ENCODE data around the gene HTRA2.
"Not testable (repeated sequence)": the region's sequence is repeated elsewhere in the genome, so short reads cannot be mapped to it uniquely, and the experiment has no call there.

Gene HTRA2

DNA sequence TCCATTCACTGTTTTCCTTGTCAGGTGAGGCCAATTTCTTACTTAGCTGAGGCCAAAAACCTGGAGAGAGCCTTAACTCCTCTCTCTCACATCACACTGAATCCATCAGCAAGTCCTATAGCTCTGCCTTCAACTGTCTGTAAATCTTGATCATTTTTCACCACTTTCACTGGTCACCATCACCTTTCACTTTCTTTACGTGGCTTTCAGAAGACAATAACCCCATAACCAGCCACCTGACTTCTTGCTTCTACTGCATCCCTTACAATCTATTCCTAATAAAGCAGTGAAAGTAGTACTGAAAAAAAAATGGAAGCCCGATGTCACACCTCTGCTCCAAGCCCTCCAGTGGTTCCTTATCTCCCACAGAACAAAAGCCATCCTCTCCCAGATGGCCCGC lies 16.3 kb downstream of the HTRA2 start:
- no peak for DNase-seq

DNA sequence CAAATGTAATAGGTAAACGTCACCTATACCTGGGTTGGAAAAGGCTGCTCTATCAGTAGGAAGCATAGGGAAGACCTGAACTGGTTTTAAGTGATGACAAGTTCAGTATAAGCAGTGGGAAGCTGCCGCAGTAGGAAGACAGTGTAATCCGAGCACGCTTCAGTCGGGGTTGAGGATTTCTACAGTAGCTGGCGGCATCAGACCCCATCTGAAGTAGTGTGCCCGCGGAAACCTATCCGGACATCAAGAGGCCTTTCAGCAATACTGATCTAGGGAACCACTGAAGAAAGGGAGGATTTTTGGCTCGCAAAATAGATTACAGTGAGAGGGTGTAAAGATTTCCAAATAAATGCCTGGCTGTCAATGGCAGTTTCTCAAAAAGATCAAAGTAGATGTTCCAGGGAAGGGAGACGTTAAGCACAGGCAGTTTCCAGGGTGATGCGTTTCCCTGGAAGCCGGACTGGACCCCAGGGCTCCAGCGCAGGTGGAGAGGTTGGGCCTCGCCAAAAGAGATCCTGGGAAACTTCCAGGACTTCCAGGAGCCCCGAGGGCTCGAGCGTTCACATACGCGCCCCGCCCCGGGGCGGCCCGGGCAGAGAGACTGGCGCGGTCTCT lies 18.7 kb downstream of the HTRA2 start:
- no peak for DNase-seq

DNA sequence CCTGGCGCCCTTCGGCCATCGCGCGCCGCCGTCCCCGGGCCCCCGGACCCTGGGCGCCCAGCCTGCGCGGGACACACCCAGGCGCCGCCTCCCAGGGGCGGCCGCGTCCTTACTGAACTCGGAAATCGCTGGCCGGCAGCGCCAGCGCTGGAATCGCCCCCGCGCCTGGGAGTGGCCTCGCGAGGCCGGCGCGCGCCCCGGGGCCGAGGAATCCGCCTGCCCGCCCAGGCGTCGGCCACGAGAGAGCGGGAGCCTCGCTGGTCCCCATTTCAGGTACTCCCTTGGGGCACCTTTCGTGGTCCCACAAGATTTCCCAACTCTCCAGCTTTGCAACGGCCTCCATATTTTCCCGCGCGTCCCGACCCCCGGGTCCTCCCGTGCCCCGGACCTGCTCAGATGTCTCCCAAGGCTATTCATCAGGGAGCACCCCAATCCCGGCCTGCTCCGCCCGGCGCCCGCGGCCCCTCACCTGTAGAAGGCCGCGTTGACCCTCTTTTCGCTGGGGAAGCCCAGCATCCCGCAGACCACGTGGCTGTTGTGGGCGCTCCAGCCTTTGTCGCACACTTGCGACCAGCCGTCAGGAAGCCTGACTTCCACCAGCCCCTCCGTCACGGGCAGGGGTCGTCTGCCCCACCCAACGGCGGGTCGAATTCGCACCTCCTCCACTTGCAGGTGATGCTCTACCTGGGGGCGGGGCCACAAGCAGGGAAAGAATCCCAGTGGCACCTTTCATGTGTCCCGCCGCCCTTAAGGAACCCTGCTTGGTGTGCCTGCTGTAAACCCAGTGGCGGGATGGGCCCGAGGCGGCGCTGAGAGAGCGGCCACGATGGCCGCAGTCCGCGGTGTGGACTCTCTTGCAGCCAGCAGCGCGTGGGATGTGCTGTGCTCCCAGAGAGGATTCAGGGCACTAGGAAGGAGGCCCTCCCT lies 19.4 kb downstream of the HTRA2 start:
- no peak for DNase-seq

DNA sequence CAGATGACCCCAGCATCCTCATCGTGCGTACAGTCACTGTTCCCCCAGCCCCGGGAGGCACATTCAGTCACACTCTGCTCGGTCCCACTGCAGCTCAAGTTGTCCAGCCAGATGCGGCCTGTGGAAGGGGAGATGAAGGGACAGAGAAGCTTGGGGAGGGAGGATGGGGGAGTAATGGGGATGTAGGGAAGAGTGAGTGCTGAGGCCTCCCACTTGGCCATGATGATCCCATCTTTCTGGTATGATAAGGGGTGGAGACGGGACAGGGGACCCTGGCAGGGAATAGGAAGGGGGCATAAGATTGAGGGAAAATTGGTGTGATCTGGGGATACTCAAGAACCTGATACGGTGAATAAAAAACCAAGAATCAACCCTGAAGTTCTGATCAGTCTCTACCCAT lies 20.5 kb downstream of the HTRA2 start:
- no peak for DNase-seq

DNA sequence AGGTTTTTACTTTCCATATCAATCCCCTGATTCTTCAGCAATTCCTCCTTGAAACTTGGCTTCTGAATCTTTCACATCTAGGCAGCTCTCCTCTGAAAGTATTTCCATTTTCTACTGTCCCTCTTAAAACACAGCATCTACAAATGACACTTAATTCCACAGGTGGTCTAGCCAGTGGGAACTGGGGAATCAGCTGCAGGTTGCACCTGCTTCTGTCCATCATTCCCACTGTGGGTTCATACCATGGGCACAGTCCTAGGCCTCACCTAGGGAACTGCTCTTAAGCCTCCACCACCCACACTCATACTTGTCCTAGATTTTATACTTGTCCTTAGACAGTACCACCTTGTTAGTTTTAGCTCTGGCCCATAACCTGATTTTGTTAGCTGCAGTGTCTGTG lies 21.8 kb downstream of the HTRA2 start:
- no peak for DNase-seq

DNA sequence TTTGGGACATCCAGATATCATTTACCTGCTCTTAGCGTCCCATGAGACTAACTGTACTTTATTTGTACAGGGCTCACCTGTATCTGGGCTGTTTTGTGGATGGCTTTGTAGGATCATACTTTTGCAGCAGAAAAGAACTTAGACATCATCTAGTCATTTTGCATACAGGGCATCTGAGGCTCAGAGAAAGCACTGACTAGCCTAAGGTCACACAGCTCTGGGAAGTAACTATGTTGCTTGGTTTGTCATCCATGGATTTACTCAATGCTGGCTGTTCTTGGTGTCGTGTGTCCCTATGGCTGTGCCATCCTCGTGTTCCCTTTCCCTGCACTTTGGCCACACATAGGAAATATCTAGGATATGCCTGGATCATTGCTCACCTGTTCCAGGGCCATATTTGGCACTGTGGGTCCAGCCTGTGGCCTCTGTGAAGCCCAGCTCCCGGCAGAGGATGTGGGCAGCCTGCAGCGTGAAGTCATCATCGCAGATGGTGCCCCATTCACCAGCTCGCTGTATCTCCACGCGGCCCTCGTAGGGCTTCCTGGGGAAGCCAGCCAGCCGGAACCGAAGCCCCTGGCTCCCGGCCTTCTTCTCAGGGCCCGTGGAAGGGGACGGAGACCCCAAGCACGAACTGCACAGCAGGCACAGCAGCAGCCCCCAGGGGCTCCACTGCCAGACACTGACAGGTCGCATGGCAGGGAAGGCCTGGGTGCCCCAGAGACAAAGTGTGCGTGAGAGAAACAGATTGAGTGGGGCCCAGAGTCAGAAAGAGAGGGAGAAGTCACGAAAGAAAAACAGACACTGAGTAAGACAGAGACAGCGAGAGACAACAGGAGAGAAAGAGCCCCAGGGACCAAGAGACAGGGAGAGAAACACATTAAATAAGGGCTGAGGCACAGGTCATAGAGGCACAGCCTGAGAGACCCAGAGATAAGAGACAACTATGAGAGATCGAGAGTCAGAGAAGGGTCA lies 22.5 kb downstream of the HTRA2 start:
- DNase-seq: no peak

DNA sequence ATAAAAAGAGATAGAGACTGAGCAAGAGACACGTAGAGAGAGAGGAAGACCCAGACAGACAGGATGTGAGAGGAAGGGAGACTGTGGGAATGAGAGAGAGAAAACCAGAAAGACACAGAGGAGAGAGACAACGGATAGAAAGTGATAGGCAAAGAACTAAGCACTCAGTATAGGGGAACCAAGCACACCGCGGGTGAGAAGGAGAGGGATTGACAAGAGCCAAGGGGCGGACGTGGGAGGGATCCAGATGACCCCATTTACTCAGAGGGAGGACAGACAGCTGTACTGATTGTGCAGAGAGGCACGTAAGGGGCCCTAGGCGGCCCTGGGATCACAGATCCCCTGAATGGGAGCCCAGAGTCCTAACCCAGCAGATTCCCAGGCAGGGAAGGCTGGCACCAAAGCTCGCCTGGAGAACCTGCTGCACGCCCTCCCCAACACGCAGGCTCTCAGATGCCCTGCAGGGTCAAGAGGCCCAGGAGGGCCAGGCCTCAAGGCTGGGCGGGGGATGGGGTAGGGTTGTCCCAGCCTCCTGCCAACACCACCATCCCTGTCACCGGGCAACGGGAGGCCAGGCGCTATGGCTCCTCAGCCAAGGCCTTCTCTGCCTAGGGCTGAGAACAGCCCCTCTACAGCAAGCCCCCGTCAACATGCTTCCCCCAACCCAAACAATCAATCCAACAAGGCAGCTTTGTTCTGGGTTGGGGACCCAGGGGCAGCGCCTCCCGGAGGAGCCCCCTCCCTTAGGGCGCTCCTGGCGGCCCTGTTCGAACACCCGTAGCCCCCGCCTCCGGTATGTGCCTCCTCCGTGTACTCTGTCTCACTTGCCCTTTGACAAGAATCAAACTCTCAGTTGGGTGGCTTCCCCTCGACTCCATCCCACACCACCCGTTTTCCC lies 23.4 kb downstream of the HTRA2 start:
- no peak for DNase-seq

DNA sequence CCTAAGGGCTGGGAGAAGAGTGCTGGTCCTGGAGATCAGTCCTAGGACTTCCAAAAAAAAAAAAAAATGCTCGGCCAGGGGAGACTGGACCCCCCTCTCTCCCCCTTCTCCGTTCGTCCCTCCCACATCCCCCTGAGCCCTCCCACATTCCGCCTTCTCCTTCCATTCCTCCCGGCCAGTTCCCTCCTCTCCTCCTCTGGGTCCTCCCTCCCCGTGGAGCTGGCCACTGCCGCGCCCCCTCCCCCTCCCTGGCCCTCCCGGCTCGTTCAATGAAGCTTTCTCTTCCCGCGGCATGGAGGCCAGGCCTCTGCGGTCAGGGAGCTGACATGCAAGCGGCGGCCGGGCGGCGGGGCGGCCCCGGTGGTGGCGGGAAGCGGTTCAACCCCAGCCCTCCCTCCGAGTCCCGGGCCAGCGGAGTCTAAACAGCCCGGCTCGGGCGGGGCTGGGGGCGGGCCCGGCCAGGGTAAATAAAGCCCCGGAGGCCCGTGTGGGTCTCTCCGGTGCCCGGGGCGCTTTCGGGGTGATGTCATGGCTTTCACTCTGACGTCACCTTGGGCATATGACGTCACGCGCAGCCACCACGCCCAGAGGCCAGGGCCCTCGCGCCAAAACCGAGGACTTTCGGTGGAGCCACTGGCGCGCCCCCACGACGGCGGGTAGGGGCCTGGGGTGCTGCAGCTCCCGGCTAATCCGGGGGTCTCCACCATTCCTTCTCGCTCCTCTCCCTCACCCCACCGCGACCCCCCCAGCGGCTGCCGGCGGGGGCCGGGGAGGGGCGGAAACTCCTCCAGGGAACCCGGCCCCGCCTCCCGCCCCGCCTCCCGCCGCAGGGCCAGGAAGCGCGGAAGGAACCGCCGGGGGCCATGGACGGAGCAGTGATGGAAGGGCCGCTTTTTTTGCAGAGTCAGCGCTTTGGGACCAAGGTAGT lies 24.4 kb downstream of the HTRA2 start, which contains the start of the genes DOK1 and LOXL3:
Gene DOK1, plus strand, starts transcription at position 829 of the 928 bp plus-strand sequence. Its CDS starts 35 bp downstream, at position 864.
Gene LOXL3, minus strand, starts transcription at position 51 of the 928 bp plus-strand sequence. CDS start 1,308 bp downstream, outside the sequence.
- peak; percentile 66 for DNase-seq

DNA sequence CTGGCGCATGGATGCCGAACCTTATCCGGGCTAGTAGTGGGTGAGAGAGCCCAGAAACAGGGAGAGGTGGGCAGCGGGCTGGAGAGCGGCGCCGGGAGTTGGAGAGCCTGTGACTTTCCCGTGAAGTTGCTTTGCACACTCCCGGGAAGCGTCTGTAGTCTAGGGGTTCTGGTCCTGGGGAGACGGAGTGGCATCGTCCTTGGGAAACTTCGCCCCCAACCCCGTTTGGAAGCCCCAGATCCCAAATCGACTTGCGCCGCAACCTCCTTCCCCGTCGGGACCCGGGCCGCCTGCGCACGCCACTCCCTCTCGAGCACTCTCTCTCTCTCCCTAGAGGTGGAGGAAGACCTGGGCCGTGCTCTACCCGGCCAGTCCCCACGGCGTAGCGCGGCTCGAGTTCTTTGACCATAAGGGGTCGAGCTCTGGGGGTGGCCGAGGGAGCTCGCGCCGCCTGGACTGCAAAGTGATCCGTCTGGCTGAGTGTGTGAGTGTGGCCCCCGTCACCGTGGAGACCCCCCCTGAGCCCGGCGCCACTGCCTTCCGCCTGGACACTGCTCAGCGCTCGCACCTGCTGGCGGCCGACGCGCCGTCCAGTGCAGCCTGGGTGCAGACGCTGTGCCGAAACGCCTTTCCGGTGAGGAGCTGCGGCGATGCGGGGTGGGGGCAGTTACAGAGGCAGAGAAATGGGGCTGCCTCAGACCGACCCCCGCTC lies 25.2 kb downstream of the HTRA2 start:
- DNase-seq: no peak

DNA sequence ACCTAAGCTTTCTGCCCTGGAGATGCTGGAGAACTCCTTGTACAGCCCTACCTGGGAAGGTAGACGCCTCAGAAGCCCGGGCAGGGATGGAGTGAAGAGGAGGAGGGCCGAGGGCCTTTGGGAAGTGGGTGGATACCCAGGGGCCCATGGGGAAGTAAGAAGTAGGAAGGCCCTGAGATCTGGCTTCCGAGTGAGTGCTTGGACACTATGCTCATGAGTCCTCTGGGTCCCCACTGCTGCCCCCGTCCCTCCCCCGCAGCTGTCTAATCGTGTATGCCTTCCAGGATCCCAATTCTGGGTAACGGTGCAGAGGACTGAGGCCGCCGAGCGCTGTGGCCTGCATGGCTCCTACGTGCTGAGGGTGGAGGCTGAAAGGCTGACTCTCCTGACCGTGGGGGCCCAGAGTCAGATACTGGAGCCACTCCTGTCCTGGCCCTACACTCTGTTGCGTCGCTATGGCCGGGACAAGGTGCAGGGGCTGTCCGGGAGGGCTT lies 25.9 kb downstream of the HTRA2 start:
- no peak for DNase-seq

DNA sequence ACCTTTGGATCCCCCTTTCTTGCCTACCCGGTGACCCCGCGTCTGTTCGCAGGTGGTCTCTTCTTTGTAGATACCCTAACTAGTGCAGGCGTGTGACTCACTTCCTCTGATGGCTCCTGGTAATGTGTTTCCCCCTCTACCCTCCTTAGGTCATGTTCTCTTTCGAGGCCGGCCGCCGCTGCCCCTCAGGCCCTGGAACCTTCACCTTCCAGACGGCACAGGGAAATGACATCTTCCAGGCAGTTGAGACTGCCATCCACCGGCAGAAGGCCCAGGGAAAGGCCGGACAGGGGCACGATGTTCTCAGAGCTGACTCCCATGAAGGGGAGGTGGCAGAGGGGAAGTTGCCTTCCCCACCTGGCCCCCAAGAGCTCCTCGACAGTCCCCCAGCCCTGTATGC lies 26.4 kb downstream of the HTRA2 start:
- DNase-seq: no peak

DNA sequence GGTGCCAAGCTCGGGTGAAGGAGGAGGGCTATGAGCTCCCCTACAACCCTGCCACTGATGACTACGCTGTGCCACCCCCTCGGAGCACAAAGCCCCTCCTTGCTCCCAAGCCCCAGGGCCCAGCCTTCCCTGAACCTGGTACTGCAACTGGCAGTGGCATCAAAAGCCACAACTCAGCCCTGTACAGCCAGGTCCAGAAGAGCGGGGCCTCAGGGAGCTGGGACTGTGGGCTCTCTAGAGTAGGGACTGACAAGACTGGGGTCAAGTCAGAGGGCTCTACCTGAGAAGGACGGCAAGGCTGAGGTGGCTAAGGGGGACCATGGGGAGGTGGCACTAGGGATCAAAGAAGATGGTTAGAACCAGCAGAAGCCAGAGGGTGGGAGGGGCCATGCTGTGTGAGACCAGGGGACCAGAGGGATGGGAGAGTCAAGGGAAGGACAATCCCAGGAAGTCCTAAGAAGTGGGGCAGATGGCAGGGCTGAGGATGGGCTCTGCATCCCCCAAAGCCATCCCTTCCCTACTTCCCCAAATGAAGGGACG lies 27.2 kb downstream of the HTRA2 start:
- DNase-seq: no peak

DNA sequence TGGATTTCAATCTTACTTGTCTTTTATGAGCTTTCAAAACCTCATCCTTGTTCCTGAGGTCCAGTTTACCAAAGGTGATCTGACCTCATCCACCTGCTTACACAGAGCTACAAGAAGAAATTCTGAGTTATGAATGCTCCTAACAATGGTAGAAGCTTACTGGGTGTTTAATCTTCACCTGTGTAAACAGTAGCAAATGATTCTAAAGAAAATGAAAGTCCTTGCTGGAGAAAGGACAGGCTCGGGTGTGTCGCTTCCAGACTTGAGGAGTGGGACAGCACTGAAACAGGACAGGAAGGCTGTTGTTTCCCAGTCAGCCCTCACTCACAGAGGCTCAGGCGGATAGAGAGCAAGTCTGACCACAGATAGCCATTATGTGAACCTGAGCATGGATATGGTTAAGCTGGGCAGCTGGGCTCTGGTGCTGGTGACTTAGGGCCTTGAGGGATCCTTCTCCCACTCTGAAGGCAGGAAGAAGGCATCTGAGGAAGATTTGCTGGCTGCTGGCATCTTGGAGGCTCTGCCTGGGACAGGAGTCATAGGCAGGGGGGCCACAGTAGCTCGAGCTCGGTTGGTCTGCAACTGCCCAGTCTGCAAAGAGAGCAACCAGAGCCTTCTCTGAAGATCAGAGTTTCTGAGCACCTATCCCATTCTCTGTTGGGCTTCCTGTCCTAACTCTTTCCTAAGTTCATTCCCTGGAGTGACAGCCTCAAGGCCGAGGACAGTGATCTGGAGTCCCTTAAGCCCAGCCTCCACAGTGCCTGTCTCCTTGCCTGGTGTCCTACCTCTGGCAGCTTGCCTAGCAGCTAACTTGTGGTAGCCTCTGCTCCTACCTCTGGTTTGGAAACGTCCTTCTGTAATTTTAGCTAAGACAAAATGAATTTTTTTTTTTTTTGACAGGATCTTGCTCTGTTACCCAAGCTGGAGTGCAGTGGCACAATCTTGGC lies 28.8 kb downstream of the HTRA2 start:
- DNase-seq: no peak

DNA sequence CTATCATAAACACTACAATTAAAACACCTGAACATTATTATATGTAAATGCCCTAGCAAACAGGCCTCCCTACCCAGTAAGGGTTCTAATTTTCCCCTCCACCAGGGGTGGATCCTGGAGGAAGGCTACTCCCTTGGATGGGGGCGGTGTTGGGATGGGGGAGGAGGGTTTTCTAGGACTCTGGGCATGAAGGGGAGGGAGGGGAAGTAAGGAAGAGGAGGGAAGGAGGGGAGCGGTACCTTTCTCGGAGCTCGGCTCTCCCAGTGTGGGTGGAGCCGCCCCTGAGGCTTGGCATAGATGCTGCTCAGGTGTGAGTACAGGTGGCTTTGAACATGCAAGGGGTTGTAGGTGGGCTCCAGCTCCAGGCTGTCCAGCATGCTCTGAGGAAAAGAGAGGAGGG lies 30.2 kb downstream of the HTRA2 start:
- no peak for DNase-seq

DNA sequence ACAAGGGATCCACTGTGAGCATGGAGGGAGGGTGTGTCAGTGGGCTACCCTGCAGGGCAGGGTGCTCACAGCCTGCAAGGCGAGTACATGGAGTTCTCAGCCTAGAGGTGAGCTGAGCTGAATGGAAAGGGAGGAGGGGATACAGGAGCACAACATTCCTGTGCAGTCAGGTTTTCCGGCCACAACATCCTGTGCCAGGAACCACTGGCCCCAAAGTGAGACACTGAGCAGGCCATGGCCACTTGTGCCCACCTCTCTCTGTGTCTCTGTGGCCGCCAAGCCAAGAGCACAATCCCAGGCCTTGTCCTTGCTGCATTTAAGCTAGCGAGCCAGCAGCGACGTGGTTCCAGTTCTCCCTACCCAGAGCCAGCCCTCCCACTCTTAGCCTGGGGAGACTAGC lies 30.9 kb downstream of the HTRA2 start:
- DNase-seq: no peak

DNA sequence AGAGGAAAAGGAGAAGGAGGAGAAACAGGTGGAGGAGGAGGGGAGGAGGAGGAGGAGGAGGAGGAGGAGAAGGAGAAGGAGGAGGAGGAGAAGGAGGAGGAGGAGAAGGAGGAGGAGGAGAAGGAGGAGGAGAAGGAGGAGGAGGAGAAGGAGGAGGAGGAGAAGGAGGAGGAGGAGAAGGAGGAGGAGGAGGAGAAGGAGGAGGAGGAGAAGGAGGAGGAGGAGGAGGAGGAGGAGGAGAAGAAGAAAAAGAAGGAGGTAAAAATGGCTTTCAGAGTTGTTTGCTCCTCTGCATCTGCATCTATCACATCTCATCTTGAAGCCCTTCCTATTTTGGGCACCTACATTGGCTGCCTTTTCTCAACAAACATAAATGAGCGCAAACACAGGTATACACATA lies 31.3 kb downstream of the HTRA2 start:
- not testable (repeated sequence) for DNase-seq

DNA sequence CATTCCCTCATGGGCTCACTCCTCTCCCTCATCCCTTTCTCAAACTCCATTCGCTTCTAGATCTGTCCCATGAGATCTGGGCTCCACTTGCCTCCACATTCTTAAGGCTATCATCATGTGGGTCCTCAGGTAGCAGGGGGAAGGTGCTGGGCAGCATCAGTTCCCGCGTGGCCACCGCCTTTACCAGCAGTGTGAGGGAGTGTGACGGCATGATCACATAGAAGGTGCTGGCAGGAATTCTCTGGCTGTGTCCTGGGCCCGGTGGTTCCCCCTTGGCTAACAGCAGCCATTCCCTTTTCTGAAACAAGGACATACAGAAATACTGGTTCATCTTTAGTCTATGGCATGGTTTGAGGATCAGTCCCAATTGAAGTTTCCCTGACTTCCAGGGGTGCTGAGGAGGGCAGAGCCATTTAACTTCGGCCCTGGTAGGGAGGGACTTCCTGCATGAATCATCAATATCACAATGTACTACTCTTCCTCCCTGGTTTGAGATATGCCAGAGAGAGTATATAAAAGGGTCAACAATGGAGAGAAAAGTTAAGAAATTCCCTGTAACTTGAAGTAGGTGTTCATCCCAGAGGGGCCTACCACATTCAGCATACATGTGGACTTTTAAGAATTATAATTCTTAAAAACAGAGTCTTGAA lies 32.5 kb downstream of the HTRA2 start:
- no peak for DNase-seq

DNA sequence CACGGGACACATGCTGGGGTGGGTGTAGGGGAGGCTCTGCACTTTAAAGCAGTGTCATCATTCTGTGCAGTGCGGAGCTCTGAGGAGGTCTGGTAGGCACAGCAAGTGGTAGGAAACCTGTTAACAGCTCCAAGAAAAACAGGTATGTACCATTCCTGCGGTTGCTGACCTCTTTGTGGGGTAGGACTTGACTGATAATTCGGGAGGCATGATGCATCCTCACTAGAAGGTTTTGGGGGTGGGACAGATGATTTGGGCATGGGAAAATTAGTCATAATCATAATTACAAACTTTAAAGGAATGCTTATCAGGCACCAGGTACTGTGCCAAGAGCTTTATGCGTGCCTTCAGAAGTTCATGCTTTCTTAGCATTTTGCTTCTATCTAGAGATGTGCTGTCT lies 34.5 kb downstream of the HTRA2 start:
- DNase-seq: no peak
